ENCODE measurements around the gene MS4A1. TPM values are rescaled to one million over a fixed set of nuclear protein-coding genes. Genes with fewer than 3 reads are reported as not detected.
"Not testable (repeated sequence)": the region's sequence is repeated elsewhere in the genome, so short reads cannot be mapped to it uniquely, and the experiment has no call there.

Gene MS4A1
- total RNA-seq, 1 donor from 2014 or later = not detected

DNA sequence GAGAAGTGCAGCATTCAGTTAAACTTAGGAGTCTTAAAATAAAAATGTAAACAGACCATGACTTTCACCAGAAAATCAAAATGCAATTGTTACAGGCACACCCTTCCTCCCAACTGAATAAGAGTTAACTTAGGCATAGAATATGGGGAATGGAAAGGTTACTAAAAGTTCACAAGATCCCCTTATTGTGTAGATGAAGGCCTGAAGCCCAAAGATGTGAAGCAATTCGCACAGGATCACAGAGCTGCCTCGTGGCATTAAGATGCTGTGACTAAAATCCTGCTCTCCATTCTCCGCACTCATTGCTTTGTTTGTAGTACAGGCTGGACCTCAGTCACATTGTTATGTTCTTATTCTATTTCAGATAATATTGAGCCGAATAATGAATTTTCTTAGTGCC, 22.2 kb upstream of the MS4A1 start:
- no peaks in the 10 kb centered on the region for H3K36me3 ChIP-seq (ENCODE audit: control insufficient read depth, insufficient read depth, low read length)
- TF ChIP-seq, protein P1, sequence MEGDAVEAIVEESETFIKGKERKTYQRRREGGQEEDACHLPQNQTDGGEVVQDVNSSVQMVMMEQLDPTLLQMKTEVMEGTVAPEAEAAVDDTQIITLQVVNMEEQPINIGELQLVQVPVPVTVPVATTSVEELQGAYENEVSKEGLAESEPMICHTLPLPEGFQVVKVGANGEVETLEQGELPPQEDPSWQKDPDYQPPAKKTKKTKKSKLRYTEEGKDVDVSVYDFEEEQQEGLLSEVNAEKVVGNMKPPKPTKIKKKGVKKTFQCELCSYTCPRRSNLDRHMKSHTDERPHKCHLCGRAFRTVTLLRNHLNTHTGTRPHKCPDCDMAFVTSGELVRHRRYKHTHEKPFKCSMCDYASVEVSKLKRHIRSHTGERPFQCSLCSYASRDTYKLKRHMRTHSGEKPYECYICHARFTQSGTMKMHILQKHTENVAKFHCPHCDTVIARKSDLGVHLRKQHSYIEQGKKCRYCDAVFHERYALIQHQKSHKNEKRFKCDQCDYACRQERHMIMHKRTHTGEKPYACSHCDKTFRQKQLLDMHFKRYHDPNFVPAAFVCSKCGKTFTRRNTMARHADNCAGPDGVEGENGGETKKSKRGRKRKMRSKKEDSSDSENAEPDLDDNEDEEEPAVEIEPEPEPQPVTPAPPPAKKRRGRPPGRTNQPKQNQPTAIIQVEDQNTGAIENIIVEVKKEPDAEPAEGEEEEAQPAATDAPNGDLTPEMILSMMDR (IDR thresholded peaks at IDR 0.05; ENCODE audit: insufficient read depth, low read length, poor library complexity, severe bottlenecking) = no peak
- DNase-seq (ENCODE audit: low read depth) = no peak
- no peaks in the 10 kb centered on the region for H3K27me3 ChIP-seq (ENCODE audit: control insufficient read depth, insufficient read depth, low read length)
- no peak overlapping the region for H3K4me3 ChIP-seq (ENCODE audit: low read depth, low read length)

DNA sequence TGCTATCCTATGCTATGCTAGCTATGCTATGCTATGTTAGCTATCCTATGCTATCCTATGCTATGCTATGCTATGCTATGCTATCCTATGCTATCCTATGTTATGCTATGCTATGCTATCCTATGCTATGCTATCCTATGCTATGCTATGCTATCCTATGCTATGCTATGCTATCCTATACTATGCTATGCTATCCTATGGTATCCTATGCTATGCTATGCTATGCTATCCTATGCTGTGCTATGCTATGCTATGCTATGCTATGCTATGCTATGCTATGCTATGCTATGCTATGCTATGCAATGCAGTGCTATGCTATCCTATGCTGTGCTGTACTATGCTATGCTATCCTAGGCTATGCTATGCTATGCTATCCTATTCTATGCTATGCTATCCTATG, 8.6 kb upstream of the MS4A1 start:
- no peak for DNase-seq (ENCODE audit: low read depth)
- H3K27me3 ChIP-seq (ENCODE audit: control insufficient read depth, insufficient read depth, low read length) = no peaks in the 10 kb centered on the region
- no peak overlapping the region for H3K4me3 ChIP-seq (ENCODE audit: low read depth, low read length)
- H3K36me3 ChIP-seq (ENCODE audit: control insufficient read depth, insufficient read depth, low read length) = no peaks in the 10 kb centered on the region
- TF ChIP-seq, protein P1 (IDR thresholded peaks at IDR 0.05; ENCODE audit: insufficient read depth, low read length, poor library complexity, severe bottlenecking) = no peak

DNA sequence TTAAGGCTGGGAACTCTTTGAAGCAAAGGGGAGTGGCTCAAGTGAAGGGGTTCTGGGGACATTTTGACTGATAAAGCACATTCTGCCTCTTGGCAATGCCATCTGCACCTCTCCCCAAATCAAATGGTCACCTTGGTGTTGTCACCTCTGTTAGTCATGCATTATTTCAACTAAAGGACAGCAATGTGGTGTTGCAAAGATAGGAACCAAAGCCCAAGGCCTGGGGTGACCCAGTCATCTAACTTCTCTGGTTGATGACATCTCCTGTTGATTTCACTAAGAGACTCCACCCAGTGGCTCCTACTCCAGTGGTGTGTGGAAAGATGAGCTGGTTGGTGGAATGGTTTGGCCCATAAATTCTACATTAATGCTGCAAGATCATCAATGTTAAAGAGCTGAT, 7.8 kb upstream of the MS4A1 start:
- H3K36me3 ChIP-seq (ENCODE audit: control insufficient read depth, insufficient read depth, low read length) = no peaks in the 10 kb centered on the region
- TF ChIP-seq, protein P1 (IDR thresholded peaks at IDR 0.05; ENCODE audit: insufficient read depth, low read length, poor library complexity, severe bottlenecking) = no peak
- no peaks in the 10 kb centered on the region for H3K27me3 ChIP-seq (ENCODE audit: control insufficient read depth, insufficient read depth, low read length)
- no peak overlapping the region for H3K4me3 ChIP-seq (ENCODE audit: low read depth, low read length)
- no peak for DNase-seq (ENCODE audit: low read depth)

DNA sequence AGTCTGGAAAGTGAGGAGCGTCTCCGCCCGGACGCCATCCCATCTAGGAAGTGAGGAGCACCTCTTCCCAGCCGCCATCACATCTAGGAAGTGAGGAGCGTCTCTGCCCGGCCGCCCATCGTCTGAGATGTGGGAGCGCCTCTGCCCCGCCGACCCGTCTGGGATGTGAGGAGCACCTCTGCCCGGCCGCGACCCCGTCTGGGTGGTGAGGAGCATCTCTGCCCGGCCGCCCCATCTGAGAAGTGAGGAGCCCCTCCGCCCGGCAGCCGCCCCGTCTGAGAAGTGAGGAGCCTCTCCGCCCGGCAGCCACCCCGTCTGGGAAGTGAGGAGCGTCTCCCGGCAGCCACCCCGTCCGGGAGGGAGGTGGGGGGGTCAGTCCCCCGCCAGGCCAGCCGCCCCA, 4.5 kb upstream of the MS4A1 start:
- not testable (repeated sequence) for H3K36me3 ChIP-seq (ENCODE audit: control insufficient read depth, insufficient read depth, low read length); H3K27me3 ChIP-seq (ENCODE audit: control insufficient read depth, insufficient read depth, low read length); DNase-seq (ENCODE audit: low read depth); H3K4me3 ChIP-seq (ENCODE audit: low read depth, low read length)

DNA sequence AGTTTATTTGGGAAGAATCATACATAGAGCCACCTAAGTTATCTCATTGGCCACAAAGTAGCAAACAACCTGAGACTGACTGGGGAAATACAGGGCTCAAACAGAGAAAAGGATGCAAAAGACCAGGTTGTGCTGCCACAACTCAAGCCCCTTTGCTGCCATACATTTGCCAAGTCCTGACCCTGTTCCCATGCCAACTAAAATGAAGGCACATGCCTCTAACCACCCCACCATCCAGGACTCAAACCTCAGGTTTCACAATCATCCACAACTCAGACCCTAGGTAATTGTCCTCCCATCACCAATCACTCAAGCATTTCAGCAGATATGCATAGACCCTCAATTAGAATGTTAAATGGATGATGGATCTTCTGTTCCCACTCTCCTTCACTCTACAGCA, 1.4 kb upstream of the MS4A1 start:
- Histone ChIP-seq H3K4me3 (ENCODE audit: low read depth, low read length) (no peak overlapping the region), H3K36me3 (ENCODE audit: control insufficient read depth, insufficient read depth, low read length) (no peaks in the 10 kb centered on the region), H3K27me3 (ENCODE audit: control insufficient read depth, insufficient read depth, low read length) (no peaks in the 10 kb centered on the region)
- TF ChIP-seq, protein P1 (IDR thresholded peaks at IDR 0.05; ENCODE audit: insufficient read depth, low read length, poor library complexity, severe bottlenecking) = no peak
- DNase-seq (ENCODE audit: low read depth) = no peak

DNA sequence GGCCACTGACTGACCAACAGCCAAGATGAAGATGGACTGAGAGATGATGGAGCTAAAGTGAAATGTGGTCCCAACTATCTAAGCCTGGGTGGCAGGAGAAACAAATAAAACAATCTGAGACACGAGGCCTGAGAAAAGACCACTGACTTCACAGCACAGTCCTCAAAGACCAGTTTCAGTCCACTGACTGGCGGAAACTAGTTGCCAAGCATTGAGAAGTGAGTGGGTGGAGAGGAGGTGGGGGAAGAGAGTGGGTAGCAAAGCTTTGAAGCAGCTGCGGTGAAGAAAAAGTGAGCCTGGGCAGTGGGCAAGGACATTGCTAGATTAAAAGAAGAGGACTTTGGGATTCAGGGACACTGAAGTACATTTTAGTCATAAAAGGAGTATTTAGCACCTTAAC, 1.9 kb downstream of the MS4A1 start:
- DNase-seq (ENCODE audit: low read depth) = no peak
- Histone ChIP-seq H3K36me3 (ENCODE audit: control insufficient read depth, insufficient read depth, low read length) (no peaks in the 10 kb centered on the region), H3K4me3 (ENCODE audit: low read depth, low read length) (no peak overlapping the region), H3K27me3 (ENCODE audit: control insufficient read depth, insufficient read depth, low read length) (no peaks in the 10 kb centered on the region)
- TF ChIP-seq, protein P1 (IDR thresholded peaks at IDR 0.05; ENCODE audit: insufficient read depth, low read length, poor library complexity, severe bottlenecking) = no peak

Measured in kidney epithelial cell (primary cell).